GM18867 (cell line): Measurements from ENCODE around the gene ADD1.

Experiments
- ATAC-seq: cut with Tn5 transposase; IDR thresholded peaks from one replicate; pipeline ENCODE4 v1.9.1; 2021; ENCODE audit warnings: mild to moderate bottlenecking, moderate library complexity; ENCODE audit not compliant: unreplicated experiment

The ADD1 gene

DNA sequence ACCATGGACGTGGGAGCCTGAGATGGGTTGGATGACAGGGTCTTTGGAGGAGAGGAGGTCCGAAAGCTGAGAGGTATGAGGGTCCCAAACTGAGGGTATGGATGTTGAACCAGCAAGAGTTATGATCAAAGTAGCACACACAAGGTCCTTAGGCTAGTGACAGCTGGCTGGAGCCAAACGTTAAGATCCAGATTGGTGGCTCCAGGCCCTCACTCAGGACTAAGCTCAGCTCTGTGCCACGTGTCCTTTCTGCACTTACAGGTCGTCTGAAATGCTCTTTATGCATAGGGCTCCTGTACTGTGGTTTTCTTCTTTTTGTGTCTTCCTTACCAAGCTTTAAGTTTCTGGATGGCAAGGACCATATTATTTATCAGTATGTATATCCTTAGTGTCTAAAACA, 35.4 kb downstream of the ADD1 start:
- no peak for ATAC-seq

DNA sequence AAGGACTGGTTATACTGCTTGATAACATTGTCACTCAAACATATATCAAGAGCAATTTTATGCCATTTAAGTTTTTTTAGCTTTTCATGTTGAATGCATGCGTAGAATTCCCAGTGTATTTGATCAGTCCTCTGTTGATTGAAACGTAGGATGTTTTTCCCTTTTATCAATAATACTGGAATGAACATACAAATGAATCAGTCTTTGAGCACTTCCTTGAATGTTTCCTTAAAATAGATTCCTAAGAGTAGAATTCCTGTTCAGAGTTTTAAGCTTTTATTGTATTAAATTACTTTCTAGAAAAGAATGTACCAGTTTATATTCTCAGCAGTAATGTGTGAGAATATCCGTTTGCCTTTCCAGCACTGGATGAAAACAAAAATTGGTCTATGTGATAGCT, 37.8 kb downstream of the ADD1 start:
- no peak for ATAC-seq

DNA sequence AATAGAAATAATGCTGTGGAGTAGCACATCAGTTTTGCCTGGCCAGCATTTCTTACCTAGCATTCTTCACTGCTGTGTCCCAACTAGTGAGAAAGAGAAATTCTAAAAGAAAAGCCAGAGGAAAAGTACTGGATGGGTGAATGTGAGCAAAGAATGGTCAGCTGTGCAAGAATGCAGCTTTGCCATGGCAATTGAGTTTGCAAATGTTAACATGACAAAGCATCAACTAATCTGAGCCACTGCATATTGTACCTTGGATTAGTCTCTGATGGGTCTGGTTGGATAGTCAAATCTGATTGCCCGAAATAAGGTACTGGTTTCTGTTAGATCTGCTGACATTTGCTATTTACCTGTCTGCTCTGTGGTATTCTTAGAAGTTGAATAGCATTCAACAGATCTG, 38.7 kb downstream of the ADD1 start:
- no peak for ATAC-seq

DNA sequence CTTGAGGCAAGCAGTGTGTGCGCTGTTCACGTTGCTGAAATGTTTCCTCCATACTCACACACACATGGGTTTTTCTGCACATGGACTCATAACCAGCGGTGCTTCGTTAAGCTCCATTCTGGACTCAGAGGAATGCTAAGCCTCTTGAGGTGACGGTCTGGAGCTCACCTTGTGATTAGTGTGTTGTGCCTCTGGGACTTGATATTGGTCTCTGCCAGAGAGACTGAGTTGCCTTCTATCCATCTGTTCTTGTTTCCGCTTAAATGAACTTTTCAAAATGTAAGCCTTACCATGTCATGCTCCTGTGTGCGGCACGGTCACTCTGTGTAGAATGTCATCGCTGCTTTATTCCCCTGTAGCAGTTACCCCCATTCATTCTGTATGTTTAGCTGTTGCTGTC, 42.5 kb downstream of the ADD1 start:
- no peak for ATAC-seq

DNA sequence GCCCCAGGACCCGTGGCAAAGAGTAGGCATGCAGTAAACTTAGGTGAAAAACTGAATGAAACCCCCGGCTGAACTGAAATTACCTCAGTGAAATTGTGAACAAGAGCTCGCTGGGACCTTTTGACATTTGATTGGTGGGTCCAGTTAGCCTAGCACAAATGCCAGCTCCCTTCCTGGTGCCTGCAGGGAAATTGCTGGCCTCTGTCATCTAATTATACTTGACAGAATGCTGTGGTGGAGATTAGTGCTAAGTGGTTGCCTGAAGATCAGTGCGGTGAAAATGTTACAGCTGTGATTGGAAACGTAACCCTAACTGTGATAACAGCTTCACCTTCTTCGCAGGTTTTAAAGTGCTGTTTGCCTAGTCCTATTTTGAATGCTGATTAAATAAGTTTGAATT, 43.0 kb downstream of the ADD1 start:
- no peak for ATAC-seq

DNA sequence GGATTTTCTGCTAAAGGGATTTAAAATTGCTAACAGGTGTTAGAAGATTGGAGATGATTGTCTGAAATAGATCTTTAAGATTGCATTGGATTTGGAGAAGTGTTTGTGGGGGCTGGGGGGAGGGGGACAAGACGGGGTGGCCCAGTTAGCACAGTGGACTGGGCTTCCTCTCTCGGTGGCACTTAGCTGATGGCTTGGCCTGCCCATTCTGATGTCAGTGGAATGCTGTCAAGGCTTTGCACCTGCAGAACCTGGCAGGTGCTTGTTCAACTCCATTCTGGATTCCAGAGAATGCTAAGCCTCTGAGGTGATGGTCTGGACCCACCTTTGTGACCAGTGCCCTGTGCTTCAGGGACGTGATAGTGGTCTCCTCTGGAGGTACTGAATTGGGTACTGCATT, 43.7 kb downstream of the ADD1 start:
- no peak for ATAC-seq

DNA sequence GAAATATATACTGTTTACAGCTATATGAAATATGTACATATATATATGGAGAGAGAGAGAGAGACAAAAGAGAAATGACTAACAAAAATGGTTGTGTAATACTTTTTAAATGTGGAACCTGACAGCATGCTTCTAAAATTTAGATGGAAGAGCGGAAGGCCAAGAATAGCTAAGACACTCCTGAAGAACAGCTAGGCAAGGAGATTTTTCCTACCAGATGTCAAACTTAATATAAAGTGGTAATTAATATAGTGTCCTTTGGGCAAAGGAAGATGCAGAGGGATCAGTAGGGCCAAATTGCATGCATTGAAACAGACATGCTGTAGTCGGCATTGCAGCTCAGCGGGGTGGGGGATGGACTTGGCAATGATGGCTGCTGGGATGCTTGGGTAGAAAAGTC, 45.2 kb downstream of the ADD1 start:
- no peak for ATAC-seq

DNA sequence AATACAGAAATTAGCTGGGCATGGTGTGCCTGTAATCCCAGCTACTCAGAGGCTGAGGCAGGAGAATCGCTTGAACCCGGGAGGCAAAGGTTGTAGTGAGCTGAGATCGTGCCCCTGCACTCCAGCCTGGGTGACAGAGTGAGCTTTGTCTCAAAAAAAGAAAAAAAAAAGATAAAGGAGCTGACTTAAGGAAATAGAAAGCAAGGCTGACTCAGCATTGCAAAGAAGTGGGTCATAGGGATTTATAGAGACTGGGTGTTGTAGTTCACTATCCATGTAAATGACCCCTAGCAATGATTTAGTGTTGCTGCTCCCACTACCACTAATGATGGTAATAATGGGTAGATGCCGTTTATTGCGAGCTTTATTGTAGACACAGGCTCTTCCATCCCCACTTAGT, 47.6 kb downstream of the ADD1 start:
- ATAC-seq, result no peak

DNA sequence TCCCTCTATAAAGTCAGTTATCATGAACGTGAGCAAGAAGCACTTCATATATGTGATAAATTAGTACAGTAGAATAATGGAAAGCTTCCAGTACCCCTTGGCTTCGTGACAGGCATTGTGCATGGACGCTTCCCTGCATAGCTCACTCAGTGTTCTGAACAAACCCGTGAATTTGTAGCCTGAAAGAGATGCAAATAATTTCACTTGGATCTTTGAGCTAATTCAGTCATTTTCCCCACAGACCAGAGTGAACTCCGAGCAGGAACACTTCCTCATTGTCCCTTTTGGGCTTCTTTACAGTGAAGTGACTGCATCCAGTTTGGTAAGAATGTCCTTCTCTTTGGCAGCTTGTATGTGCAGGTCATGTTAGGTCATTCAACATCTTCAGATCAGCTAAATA, 50.1 kb downstream of the ADD1 start:
- no peak for ATAC-seq

DNA sequence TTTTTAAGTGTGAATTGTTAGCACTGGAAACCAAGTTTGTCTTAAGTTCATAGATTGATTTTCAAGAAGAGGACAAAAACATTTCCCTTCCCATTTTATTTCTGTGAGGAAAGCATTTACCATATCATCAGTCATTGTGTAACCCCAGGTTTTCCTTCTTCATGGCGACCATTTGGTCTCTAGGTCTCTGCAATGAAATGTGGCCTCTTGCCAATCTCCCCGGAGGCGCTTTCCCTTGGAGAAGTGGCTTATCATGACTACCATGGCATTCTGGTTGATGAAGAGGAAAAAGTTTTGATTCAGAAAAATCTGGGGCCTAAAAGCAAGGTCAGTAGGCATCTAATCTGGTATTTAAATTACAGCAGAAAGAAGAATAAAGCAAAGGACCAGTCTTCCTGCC, 54.4 kb downstream of the ADD1 start:
- ATAC-seq, result no peak

DNA sequence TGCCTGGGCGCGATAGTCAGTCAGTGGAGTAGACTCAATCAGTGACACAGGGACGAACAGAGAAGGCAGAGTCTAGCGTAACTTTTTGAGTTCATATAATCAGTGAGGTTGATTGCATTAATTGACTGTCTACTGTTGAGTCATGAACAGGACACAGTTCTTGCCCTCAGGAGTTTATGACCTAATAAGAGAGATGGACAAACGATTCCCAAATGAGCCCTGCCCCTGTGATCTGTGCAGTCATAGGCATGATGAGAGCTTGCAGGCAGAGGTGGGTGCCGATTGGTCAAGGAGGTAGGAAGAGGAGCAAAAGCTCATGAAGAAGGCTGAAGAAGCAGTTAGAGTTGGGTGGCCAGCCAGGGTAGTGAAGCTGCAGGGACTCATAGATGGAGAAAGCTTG, 57.1 kb downstream of the ADD1 start:
- no peak for ATAC-seq

DNA sequence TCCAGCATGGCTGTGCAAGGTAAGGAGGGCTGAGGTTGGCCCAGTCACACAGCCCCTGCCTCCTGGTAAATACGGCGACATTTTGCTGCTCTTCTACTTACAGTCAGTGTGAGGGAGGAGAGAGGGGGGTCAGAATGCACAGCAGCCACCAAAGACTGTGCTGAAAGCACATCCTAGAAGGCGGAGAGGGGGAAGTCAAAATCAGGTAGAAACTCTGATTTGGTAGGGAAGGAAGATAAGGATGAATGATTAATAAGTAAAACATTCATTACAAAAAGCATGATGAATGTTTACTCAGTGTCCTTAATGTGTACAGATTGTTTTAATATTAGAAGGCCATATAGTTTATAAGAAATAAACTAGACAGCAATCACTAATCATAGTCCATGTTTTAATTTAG, 57.5 kb downstream of the ADD1 start:
- ATAC-seq, result no peak

DNA sequence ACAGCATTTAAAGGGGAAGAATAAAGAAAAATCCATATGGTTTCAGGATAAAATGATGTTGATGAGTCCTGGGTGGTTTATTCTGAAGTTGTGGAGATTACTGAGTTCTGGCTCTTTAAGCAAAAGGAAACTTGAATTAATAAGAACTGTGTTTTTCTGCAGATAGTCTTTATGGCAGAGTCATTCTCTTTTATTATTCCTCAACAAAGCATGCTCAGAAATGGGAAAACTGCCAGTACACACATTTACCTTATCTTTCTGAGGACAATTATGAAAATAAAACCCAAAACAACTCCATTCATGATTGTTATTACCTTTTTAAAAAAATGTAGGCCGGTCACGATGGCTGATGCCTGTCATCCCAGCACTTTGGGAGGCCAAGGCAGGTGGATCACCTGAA, 58.5 kb downstream of the ADD1 start:
- ATAC-seq, result no peak

DNA sequence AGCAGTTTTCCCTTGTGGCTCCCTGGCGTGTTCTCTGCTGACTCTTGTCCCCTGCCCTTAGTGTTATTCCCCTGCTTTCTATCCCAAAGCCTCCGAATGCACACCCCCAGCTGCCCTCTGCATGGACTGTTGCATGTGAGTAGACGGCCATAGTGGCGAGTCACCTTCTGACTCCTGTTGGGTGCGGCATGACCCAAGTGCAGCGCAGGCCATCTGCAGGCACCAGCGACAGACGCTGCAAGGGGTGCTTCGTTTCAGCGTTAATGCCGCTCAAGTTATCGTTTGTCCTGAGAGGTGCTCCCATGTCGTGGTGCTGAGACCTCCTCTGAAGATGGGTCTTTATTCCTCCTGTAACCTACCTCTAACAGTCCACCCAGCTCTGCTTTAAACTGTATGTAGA, 61.9 kb downstream of the ADD1 start:
- no peak for ATAC-seq

DNA sequence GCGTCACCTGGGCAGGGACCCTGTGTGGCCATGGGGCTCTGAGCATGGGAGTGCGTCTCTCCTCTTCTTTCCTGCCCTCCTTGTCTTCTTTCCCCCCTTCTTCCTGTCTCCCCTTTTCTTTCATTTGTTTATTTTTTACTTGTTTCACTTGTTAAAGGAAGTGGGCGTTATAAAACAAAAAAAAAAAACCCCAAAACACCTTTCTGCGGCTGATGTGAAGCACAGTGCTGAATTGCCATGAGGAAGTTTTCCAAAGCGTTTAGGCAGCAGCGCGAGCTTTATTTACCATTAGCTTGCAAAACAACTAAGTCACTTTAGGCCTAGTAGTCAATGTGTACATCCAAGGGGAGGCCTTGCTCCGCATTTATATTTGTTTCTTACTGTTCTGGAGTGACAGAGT, 62.6 kb downstream of the ADD1 start:
- ATAC-seq, result no peak

DNA sequence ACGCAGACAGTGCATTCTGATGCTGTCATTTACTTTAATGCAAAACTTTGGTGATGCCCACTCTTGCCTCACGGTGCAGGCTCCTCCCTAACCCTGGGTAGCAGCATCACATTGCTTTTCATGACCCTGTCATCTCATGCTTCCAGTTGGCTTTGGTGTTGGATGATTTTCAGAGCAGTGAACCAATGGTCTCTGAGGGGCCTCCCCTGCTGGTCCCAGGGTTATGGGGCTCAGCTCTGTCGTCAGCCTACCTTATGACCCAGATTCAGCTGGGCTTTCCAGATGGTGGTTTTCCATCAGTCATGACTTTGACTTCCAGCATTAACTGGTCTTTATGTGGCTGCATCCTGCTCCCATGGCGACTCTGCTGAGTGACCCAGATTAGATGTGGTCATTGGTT, 63.6 kb downstream of the ADD1 start:
- ATAC-seq, result no peak

DNA sequence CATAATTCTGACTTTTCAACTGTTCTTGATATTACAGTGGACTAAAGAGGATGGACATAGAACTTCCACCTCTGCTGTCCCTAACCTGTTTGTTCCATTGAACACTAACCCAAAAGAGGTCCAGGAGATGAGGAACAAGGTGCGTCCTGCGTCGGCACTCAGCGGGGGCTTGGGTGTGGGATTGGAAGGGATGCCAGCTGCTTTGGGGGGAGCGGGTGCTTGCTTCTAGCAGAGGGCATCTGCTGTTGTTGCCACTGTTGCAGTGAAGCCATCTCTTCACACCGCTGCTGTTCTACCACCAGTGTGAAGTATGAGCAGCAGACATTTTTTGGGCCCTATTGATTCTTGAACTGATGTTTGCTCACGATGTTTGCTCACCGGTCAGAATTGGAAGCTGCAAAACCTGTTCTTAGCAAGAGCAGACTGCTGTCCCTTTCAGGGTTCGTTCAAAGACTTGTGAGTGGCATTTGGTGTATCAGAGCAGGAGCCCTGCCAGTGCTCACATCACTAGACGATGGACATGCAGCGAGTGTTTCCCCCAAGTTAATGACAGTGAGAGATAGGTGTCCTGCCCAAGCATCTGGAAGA, 64.2 kb downstream of the ADD1 start:
- ATAC-seq, result no peak

DNA sequence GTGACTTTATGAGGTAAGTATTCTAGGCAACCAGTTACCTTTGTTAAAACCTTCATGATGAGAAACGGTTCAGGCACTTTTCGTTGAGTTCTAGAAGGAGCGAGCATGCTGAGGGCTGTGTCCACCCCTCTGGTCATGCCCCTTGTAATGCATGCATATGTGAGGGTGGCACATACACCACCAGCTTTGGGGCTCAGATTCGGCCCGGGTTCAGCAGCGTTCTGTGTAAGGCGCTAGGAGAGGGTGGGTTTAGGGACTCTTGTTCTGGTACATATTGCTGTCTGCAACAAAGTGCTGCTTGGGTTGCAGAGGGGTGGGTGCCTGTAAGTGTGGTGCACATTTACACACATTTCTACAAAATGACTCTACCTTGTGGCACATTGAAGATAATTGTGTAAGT, 65.0 kb downstream of the ADD1 start:
- ATAC-seq, result no peak

DNA sequence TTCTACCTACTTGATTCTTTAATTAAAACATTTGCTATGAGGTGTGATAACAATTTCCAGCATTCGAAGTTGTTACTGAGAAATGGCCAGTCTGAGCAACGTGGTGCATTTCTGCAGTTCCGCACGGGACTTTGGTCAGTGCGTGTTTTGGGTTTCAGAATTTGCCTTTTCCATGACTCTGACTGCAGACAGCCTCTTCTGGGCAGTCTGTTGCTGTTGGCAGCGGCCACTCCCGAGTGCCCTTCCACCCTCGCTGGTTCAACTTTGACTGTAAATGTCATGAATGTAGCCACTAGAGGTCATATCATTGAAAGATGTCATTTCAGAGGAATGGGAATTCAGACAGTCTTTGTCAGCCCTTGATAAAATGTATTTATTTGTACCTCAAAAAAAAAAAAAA, 65.9 kb downstream of the ADD1 start:
- no peak for ATAC-seq

DNA sequence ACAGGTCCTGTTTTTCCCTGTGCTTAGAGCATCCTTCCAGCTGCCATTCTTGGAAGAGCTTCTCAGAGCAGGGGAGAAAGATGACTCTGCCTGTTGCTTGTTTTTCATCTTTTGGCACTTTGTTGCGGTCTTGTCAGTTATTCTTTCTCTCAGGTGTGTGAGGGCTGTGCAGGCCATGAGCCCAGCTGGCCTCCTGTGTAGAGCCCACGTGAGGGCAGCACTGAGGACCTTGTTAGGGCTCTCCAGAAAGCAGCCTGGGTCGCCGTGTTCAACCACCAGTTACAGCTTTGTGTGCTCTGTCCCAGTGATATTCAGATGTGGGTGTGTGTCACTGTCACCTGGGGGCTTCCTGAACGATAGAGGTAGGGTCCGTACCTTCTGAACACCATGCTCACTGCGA, 66.8 kb downstream of the ADD1 start:
- ATAC-seq, result no peak

DNA sequence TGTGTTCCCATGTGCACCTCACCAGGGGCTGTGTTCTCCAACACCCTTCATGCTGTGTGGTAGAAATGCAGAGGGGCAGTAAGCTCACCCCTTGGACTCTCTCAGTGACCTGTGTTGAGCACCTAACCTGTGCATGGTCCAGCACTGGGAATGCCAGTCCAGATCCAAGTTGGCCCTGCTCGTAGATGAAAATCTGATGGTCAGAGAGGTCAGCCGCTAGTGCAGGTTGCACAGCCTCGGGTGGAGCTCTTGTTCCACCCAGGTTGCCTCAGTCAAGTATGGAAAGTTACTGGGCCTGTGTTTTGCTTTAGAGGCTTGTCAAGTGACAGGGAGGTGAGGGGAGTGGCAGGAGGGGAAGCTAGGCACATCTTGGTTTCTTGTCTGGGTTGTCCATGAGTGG, 68.2 kb downstream of the ADD1 start:
- no peak for ATAC-seq

DNA sequence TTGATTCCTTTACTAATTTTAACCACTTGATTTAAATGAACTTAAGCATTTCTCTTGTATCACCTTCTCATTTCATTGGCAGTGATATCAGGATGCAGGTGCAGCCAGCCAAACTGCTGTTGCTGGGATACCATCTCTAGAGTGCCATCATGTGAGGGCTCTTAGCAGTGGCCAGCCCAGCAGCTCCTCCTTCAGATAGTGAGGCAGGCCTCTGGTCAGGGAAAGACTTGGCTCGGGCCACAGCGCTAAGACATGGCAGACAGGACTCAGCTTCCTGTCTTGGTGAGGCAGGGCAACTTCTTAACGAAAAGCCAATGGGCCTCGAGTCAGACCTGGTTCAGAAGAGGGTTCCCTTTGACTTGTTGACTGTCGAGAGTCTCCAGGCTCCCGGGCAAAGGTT, 69.5 kb downstream of the ADD1 start:
- no peak for ATAC-seq

DNA sequence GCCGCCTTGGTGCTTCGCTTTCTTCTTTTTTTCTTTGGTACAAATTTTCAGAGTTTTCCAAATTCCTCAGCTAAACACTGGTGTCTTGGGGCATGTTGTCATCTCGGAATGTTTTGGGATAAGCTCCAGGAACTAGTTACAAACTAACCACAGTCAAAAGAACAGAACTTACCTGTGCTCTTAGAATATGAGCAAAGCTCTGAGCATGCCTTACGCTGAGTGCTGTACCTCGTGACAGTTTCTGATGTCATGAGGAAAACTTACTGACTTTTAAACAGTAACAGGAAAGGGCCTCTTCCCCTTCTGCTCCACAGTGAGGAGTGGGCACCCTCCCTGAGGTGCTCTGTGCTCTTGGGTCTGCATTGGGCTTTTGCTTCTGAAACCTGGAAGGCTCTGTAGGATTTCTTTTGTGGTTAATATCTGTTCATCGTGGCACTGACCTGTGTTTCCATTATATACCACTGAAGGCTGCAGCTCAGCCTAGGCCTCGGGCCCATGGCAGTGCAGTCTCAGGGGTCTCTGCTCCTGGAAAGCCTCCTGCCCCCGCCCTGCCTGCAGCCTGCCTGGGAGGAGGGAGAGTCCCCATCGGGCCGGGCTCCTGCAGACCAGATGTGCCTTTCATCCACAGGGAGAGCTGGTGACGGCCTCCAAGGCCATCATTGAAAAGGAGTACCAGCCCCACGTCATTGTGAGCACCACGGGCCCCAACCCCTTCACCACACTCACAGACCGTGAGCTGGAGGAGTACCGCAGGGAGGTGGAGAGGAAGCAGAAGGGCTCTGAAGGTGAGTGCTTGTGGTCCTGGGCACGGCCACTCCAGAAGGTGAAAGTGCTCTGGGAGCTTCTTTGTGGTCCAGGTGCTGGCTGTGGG, 70.8 kb downstream of the ADD1 start:
- ATAC-seq, result no peak
